Measurements from ENCODE around the gene DBF4.
"Not testable (repeated sequence)": the region's sequence is repeated elsewhere in the genome, so short reads cannot be mapped to it uniquely, and the experiment has no call there.

DBF4 gene

GRCh38 chr7:87853237-87853864, 22.9 kb upstream of the DBF4 start:
- no peak for TF ChIP-seq ZFX (IDR thresholded peaks at IDR 0.05)

DNA sequence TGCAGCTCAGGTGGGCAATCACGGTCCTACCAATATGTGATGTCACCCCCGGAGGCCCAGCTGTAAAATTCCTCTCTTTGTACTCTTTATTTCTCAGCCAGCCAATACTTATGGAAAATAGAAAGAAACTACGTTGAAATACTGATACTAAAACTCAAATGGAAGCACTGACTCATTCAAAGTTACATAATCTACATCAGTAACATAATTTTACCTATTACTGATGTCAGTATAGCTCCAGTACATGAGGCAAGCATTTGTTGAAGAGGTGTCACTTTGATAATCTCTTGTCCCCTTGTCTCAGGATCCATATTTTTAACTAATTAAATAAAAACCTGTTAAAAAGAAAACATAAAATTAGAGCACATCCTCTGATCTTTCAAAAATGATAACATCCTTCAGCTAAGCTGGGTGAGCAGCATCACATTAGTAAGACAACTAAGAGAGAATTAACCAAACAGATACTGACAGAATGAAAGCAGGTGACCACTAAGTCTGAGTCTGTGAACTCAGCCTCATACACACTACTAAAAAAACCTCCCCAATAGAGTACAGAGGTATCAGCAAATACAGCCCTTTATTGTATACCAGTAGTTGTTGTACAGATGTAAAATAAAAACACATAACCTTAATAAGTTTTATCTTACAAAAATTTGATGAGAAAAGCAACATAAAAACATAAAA, 17.7 kb upstream of the DBF4 start:
- H3K27ac ChIP-seq, result no peak overlapping the region
- TF ChIP-seq ZFX (IDR thresholded peaks at IDR 0.05), result no peak
- TF ChIP-seq, protein P1, sequence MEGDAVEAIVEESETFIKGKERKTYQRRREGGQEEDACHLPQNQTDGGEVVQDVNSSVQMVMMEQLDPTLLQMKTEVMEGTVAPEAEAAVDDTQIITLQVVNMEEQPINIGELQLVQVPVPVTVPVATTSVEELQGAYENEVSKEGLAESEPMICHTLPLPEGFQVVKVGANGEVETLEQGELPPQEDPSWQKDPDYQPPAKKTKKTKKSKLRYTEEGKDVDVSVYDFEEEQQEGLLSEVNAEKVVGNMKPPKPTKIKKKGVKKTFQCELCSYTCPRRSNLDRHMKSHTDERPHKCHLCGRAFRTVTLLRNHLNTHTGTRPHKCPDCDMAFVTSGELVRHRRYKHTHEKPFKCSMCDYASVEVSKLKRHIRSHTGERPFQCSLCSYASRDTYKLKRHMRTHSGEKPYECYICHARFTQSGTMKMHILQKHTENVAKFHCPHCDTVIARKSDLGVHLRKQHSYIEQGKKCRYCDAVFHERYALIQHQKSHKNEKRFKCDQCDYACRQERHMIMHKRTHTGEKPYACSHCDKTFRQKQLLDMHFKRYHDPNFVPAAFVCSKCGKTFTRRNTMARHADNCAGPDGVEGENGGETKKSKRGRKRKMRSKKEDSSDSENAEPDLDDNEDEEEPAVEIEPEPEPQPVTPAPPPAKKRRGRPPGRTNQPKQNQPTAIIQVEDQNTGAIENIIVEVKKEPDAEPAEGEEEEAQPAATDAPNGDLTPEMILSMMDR (conservative IDR thresholded peaks at IDR 0.05), result no peak

More at GRCh38 chr7:87853237-87853864, 22.9 kb upstream of the DBF4 start:
- no peak overlapping the region for H3K27ac ChIP-seq

DNA sequence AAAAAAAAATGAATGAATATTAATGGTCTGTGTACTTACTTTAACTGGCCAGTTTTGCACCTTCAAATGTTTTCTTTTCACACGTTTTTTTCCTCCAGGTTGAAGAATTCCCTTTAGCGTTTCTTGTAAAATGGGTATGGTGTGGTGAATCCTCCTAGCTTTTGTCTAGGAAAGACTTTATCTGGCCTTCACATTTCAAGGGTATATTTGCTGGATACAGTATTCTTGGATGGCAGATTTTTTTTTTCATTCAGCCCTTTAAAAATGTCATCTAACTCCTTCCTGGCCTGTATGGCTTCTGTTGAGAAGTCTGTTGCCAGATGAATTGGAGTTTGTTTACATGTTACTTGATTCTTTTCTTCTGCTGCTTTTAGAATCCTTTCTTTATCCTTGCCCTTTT, 10.2 kb upstream of the DBF4 start:
- no peak overlapping the region for H3K27ac ChIP-seq
- TF ChIP-seq, protein P1 (conservative IDR thresholded peaks at IDR 0.05), result no peak
- no peak for TF ChIP-seq ZFX (IDR thresholded peaks at IDR 0.05)

DNA sequence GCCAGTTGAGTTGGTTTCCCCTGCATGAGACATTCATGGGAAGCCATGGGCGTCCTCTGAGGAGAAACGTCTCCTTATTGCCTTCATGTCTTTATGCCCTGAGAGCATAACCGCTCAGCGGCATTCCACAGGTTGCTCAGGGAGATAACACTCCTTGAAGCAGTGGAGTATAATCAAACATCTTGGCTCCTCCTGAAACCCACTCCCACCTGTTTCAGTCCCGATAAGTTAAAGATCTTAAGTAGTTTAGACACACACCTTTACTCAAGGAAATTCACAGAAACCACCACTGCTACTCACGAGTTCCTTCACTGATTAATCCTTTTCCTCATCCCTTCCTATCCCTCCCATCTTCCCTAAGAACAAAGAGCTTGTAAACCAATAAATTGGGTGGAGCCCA, 9.8 kb upstream of the DBF4 start:
- H3K27ac ChIP-seq, result not testable (repeated sequence)

GRCh38 chr7:87870471-87870870, 5.8 kb upstream of the DBF4 start:
- H3K27ac ChIP-seq, result no peak overlapping the region
- TF ChIP-seq ZFX (IDR thresholded peaks at IDR 0.05), result no peak
- TF ChIP-seq, protein P1 (conservative IDR thresholded peaks at IDR 0.05), result no peak

DNA sequence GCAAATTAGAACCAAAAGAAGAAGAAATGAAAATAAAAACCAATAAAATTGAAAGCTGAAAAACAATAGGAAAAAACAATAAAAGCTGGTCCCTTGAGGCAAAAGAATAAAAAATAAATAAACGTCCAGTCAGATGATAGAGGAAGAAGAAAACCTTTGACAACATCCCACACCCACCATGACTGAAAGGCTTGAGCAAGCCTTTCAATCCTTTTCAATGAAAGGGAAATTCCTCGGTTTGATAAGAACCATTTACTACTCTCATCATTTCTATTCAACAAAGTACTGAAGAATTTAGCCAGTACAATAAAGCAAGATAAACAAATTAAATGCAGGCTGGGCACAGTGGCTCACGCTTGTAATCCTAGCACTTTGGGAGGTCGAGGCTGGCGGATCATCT, 3.9 kb upstream of the DBF4 start:
- TF ChIP-seq ZFX (IDR thresholded peaks at IDR 0.05), result no peak
- TF ChIP-seq, protein P1 (conservative IDR thresholded peaks at IDR 0.05), result no peak
- no peak overlapping the region for H3K27ac ChIP-seq

DNA sequence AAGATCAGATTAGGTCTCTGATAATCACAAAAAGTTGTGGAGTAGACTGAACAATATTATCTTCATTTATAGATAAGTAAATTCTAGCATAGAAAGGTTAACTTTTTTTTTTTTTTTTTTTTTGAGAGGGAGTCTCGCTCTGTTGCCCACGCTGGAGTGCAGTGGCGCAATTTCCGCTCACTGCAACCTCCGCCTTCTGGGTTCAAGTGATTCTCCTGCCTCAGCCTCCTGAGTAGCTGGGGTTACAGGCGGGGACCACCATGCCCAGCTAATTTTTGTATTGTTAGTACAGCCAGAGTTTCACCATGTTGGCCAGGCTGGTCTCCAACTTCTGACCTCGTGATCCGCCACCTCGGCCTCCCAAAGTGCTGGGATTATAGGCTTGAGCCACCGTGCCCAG, 3.0 kb upstream of the DBF4 start:
- H3K27ac ChIP-seq, result not testable (repeated sequence)

GRCh38 chr7:87874066-87874465, 2.2 kb upstream of the DBF4 start:
- H3K27ac ChIP-seq, result no peak overlapping the region
- no peak for TF ChIP-seq ZFX (IDR thresholded peaks at IDR 0.05)
- TF ChIP-seq, protein P1 (conservative IDR thresholded peaks at IDR 0.05), result no peak

Measured in C4-2B (cell line).